GM12801 (cell line): ENCODE data around the gene RER1.

Experiments
- CTCF ChIP-seq: IDR thresholded peaks from one replicate; pipeline ENCODE4 v1.5.1; 2011; ENCODE audit warnings: control low read depth; ENCODE audit not compliant: insufficient read length; ENCODE audit errors: extremely low read depth

RER1 gene

DNA sequence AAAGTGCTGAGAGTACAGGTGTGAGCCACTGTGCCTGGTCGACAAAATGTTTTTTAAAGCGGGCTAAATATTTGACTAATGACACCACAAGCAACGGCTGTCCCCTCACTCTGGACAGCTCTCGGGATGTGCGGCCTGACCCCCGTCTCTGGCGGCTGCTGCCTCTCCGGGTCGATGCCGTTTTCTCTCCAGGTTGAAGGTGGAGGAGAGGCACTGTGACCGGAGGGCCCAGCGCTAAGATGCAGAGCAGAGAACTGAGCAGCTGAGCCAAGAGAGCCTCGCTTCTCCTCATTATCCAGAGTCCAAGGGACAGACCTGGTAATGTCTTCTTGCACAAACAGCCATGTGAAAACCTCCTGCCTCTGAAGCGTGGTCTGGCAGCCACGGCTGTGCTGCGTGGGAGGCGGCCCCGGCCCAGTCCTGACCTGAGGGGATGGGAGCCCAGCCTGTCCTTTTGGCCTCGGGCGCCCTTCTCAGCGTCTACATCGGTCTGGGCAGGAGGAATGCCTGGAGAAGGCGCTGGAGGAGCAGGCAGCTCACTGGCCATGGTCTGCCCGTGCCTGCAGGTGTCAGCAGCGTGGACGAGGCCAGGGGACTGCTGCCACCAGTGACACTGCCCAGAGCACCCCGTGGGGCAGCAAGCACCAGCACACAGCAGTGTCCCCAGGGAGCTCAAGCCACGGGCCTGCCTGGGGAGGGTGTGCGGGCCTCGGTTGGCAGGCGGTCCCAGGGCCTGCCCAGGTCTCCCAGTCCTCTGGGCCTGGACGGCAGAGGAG lies 10.6 kb upstream of the RER1 start:
- TF ChIP-seq CTCF = no peak

DNA sequence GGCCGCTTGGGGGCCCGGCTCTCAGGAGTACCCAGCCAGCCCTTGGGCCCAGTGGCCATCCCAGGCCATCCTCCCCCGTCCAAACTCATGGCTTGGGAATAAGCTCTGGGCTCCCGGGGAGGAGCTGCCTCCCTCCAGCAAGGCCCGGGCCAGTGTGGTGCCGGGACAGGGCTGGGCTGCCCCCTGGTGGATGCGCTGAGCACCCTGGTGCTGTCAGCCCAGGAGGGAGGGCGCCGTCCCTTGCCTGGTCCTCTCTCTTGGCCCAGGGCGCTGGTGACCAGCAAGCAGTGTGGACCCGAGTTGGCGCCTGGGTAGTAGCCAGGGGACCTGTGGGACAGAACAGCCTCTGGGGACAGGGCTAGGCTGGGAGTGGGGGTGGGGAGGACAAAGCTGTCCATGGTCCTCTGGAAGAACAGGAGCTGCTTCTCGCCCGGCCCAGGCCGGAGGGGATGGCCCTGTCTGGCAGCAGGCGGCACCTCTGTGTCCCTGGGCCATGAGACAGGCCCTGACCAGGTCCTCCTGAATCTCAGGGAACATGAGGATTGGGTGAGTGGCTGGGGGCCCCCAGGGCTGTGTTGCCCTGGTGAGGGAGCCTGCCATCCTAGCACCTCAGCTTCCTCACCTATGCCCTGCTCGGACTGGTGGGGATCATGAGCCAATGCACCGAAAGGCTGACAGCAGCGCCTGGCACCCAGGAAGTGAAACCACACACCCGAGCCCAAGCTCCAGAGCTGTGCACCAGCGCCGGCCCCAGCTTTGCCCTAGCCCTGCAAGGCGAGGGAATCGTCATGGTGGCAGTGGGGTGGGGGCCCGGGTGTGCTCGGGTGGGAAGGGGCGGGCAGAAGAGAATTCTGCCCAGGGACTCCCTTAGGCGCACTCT lies 9.7 kb upstream of the RER1 start:
- no peak for TF ChIP-seq CTCF

GRCh38 chr1:2382621-2383361 lies 8.8 kb upstream of the RER1 start:
- TF ChIP-seq CTCF = no peak

DNA sequence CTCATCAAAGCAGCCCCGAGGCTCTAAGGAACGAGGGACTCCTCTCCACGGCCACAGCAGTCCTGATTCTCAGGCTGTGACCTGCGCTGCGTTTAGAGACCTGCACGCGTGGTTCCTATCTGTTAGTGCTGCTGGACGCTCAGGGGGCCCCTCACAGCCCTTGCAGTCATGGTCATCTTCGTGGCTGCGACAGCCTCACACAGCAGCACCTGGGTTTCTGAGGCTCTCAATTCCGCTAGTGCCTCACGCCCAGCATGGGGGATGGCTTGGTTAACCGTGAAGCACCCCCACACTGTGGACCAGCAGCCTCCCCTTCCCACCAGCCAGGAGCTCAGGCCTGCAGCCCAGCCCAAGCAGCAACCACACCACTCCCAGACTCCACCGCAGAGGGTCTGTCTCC lies 8.1 kb upstream of the RER1 start:
- TF ChIP-seq CTCF = no peak

- TF ChIP-seq CTCF = no peak
Observed at GRCh38 chr1:2384130-2384860, 7.3 kb upstream of the RER1 start.

- no peak for TF ChIP-seq CTCF
Observed at GRCh38 chr1:2384941-2385481, 6.6 kb upstream of the RER1 start.
